Type B pancreatic cell (in vitro differentiated cells): ENCODE results near the gene CTNNA3. TPM values are rescaled to one million over a fixed set of nuclear protein-coding genes. Genes with fewer than 3 reads are reported as not detected.

Source experiments
- DNase-seq: peaks from one replicate; pipeline ENCODE4 v3.0.0; 2021; ENCODE audit warnings: mixed read lengths; ENCODE audit not compliant: unreplicated experiment; ENCODE audit errors: extremely low spot score
- H3K27ac Mint-ChIP-seq: 2 replicates; pipeline ENCODE4 v1.8.0; 2021; ENCODE audit warnings: mild to moderate bottlenecking, mixed read lengths
- H3K27me3 Mint-ChIP-seq: 2 replicates; pipeline ENCODE4 v1.8.0; 2021; ENCODE audit warnings: mixed read lengths
- H3K36me3 Mint-ChIP-seq: 2 replicates; pipeline ENCODE4 v1.8.0; 2021; ENCODE audit warnings: mixed read lengths
- H3K4me1 Mint-ChIP-seq: one replicate; pipeline ENCODE4 v1.8.0; 2021; ENCODE audit warnings: mixed read lengths; ENCODE audit not compliant: unreplicated experiment
- H3K4me3 Mint-ChIP-seq: 2 replicates; pipeline ENCODE4 v1.8.0; 2021; ENCODE audit warnings: mild to moderate bottlenecking, mixed read lengths
- H3K9me3 Mint-ChIP-seq: 2 replicates; pipeline ENCODE4 v1.8.0; 2021; ENCODE audit warnings: mixed read lengths
- total RNA-seq: library from RNA; stranded (reverse); gene quantifications from 2 replicates; pipeline ENCODE4 v1.2.1, GENCODE V29; 2021; ENCODE audit warnings: low replicate concordance
- TF ChIP-seq, protein P1 (sequence below): fragments of 200-600 bp; sonication (generic); conservative IDR thresholded peaks from 2 replicates; pipeline ENCODE4 v1.5.0; 2021; ENCODE audit warnings: antibody characterized with exemption, mild to moderate bottlenecking

The CTNNA3 gene
- total RNA-seq, 1 donor from 2014 or later, result 2.6 TPM

DNA sequence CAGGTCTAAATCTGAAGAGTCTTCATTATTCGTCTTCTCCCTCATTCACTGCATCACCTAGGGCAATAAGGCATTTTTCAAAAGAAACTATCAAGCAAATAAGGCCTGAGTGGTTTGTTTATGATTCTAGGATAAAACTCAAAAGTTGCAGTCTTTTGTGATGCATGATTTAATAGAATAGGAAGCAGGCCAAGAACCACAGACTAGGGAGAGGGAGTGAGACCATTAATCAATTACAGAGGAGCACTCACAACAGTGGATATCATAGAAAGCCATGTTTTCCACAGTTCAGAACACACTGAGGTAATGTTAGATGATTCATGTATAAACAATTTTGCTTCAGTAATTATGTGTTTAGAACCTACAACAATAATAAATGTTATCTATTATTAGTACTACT lies 858.0 kb downstream of the CTNNA3 start:
- H3K9me3 Mint-ChIP-seq, result no peaks in the 10 kb centered on the region
- no peak overlapping the region for H3K4me3 Mint-ChIP-seq
- TF ChIP-seq, protein P1, sequence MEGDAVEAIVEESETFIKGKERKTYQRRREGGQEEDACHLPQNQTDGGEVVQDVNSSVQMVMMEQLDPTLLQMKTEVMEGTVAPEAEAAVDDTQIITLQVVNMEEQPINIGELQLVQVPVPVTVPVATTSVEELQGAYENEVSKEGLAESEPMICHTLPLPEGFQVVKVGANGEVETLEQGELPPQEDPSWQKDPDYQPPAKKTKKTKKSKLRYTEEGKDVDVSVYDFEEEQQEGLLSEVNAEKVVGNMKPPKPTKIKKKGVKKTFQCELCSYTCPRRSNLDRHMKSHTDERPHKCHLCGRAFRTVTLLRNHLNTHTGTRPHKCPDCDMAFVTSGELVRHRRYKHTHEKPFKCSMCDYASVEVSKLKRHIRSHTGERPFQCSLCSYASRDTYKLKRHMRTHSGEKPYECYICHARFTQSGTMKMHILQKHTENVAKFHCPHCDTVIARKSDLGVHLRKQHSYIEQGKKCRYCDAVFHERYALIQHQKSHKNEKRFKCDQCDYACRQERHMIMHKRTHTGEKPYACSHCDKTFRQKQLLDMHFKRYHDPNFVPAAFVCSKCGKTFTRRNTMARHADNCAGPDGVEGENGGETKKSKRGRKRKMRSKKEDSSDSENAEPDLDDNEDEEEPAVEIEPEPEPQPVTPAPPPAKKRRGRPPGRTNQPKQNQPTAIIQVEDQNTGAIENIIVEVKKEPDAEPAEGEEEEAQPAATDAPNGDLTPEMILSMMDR, result no peak
- H3K36me3 Mint-ChIP-seq, result no peaks in the 10 kb centered on the region
- peaks cover 8% of the 10 kb centered on the region for H3K27me3 Mint-ChIP-seq
- peak overlapping the region; percentile 8 for H3K27ac Mint-ChIP-seq
- DNase-seq, result no peak
- peaks cover 4% of the 10 kb centered on the region for H3K4me1 Mint-ChIP-seq

DNA sequence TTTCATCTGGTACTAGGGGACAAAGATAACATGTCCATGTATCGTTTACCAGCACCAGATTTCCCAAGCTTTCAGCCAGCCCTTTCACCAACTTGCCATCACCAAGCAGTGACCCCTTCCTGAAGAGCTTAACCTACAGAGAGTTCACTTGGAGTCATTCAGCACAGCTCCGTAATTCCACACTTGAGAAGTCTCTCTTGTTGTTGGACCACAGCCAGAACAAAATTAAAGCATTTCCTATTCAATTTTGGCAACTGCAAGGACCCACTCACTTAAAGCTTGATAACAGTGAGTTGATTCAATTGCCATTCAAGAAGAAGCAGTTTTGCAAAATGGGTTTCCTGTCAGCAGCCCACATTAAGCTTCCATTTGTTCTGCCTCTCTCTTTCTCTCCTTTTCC lies 858.7 kb downstream of the CTNNA3 start:
- H3K27me3 Mint-ChIP-seq, result peaks cover 6% of the 10 kb centered on the region
- H3K36me3 Mint-ChIP-seq, result no peaks in the 10 kb centered on the region
- DNase-seq, result no peak
- H3K9me3 Mint-ChIP-seq, result no peaks in the 10 kb centered on the region
- TF ChIP-seq, protein P1, result no peak
- no peak overlapping the region for H3K4me3 Mint-ChIP-seq
- H3K4me1 Mint-ChIP-seq, result peaks cover 4% of the 10 kb centered on the region
- H3K27ac Mint-ChIP-seq, result no peak overlapping the region

DNA sequence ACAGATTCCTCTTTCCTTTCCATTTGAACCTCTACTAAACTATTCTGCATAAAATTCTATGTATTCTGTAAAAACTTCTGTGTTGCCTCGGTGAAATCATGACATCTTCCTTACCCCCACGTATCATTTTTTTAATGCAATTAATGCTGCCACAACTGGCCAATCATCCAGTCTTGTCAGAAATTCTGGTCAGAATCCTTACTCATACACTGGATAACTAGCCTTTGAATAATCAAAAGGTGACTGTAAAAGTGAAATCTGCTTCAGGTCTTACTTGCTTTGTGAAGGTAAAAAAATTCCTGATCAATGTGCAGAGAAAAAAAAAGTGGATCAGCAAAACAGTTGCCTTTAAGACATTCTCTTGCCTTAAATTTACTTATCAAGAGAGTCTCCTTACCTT lies 859.2 kb downstream of the CTNNA3 start:
- Mint-ChIP-seq H3K4me3 (no peak overlapping the region), H3K27me3 (peaks cover 3% of the 10 kb centered on the region), H3K27ac (peak overlapping the region; percentile 1), H3K36me3 (no peaks in the 10 kb centered on the region), H3K9me3 (no peaks in the 10 kb centered on the region), H3K4me1 (peaks cover 4% of the 10 kb centered on the region)
- TF ChIP-seq, protein P1, result no peak
- no peak for DNase-seq

DNA sequence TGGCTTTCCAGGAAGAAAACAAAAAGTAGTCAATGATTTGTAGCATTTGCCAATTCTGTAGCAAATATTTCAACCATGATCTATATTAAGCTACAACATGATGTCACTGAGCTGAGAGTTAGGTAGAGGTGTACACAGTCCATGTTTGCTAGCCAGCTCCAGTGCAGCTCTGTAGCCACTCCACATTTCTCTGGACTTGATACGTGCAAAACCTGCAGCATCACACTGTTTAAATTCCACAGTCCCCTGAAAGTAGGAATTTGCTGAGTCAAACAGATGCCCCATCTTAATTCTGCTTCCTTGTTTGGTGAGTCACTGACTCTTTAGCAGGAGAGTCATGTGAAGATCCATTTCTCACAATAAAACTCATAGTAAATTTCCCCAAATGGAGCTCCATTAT lies 859.9 kb downstream of the CTNNA3 start:
- TF ChIP-seq, protein P1, result no peak
- peaks cover 4% of the 10 kb centered on the region for H3K4me1 Mint-ChIP-seq
- peak overlapping the region; percentile 50 for H3K27ac Mint-ChIP-seq
- no peaks in the 10 kb centered on the region for H3K36me3 Mint-ChIP-seq
- H3K9me3 Mint-ChIP-seq, result no peaks in the 10 kb centered on the region
- no peak overlapping the region for H3K4me3 Mint-ChIP-seq
- peaks cover 3% of the 10 kb centered on the region for H3K27me3 Mint-ChIP-seq
- no peak for DNase-seq

DNA sequence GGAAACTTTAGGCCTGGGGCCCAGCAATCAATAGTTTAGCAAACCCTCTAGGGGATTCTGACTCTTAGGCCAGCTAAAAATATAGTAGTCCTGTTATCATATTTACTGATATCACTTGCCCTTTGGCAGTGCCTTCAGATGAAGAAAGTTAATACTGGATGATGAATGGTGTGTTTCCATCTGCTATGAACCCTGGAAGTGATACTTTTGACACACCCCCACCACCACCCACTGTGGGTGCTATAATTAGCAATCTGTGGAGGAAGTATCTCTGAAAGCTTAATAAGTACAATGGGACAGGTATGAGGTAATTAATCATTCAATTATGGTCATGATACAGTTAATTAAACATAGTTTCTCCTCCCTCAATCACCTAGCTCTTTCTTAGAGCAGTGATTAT lies 860.6 kb downstream of the CTNNA3 start:
- Mint-ChIP-seq H3K9me3 (no peaks in the 10 kb centered on the region), H3K4me1 (peaks cover 4% of the 10 kb centered on the region), H3K4me3 (no peak overlapping the region), H3K27ac (peak overlapping the region; percentile 29), H3K27me3 (peaks cover 3% of the 10 kb centered on the region), H3K36me3 (no peaks in the 10 kb centered on the region)
- DNase-seq, result no peak
- TF ChIP-seq, protein P1, result no peak

DNA sequence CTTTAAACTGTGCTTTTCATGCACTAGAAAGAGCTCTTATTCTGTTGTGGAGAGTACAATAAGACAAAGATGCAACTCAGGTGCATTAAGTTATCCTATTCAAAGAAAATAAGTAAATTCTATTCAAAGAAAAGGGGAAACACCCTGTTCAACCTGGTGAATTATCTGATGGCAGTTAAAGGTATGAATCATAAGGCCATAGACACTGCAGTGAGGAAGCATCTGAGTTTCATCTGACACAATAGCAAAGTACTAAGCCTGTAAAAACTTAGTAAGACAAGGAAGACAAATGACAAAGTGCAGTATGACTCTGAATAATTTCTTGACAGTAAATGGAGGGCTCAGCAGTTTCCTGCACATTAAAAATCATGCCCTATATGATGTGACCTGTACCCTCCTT lies 861.2 kb downstream of the CTNNA3 start:
- Mint-ChIP-seq H3K9me3 (no peaks in the 10 kb centered on the region), H3K27ac (peak overlapping the region; percentile 70), H3K36me3 (no peaks in the 10 kb centered on the region), H3K4me3 (no peak overlapping the region), H3K27me3 (peaks cover 3% of the 10 kb centered on the region), H3K4me1 (peaks cover 4% of the 10 kb centered on the region)
- TF ChIP-seq, protein P1, result no peak
- DNase-seq, result no peak
